Ishikawa (cell line): ENCODE results near the gene C15orf61.

ENCODE experiments used
- CEBPB ChIP-seq: IDR thresholded peaks from 2 replicates; pipeline ENCODE4 v1.6.1; 2012
- CREB1 ChIP-seq: IDR thresholded peaks from 2 replicates; pipeline ENCODE4 v1.6.1; 2012; ENCODE audit warnings: low read depth
- EGR1 ChIP-seq: IDR thresholded peaks from 2 replicates; pipeline ENCODE4 v1.6.1; 2012
- EP300 ChIP-seq: IDR thresholded peaks from 2 replicates; pipeline ENCODE4 v1.6.1; 2012; ENCODE audit warnings: borderline replicate concordance
- FOXM1 ChIP-seq: IDR thresholded peaks from 2 replicates; pipeline ENCODE4 v1.6.1; 2012; ENCODE audit warnings: low read depth, borderline replicate concordance
- MAX ChIP-seq: IDR thresholded peaks from 2 replicates; pipeline ENCODE4 v1.6.1; 2012
- NFIC ChIP-seq: IDR thresholded peaks from 2 replicates; pipeline ENCODE4 v1.6.1; 2012
- RAD21 ChIP-seq: IDR thresholded peaks from 2 replicates; pipeline ENCODE4 v1.6.1; 2012; ENCODE audit warnings: low read depth
- REST ChIP-seq: IDR thresholded peaks from 2 replicates; pipeline ENCODE4 v1.6.1; 2012; ENCODE audit warnings: low read depth, mild to moderate bottlenecking
- TAF1 ChIP-seq: IDR thresholded peaks from 2 replicates; pipeline ENCODE4 v1.6.1; 2012; ENCODE audit warnings: low read depth, mild to moderate bottlenecking
- TCF12 ChIP-seq: IDR thresholded peaks from 2 replicates; pipeline ENCODE4 v1.6.1; 2012; ENCODE audit warnings: low read depth
- TEAD4 ChIP-seq: IDR thresholded peaks from 2 replicates; pipeline ENCODE4 v1.6.1; 2012
- YY1 ChIP-seq: IDR thresholded peaks from 2 replicates; pipeline ENCODE4 v1.6.1; 2012; ENCODE audit warnings: low read depth
- ZBTB7A ChIP-seq: IDR thresholded peaks from 2 replicates; pipeline ENCODE4 v1.6.1; 2012; ENCODE audit warnings: low read depth
- TF ChIP-seq, protein P1 (sequence below): IDR thresholded peaks from 2 replicates; pipeline ENCODE4 v1.6.1; 2012

Gene C15orf61

GRCh38 chr15:67570875-67571647 lies 50.1 kb downstream of the C15orf61 start:
- TF ChIP-seq TEAD4 (no peak), TAF1 (no peak), YY1 (no peak), FOXM1 (no peak), TCF12 (no peak), CREB1 (no peak), RAD21 (no peak), MAX (no peak), EP300 (no peak), CEBPB (no peak), ZBTB7A (no peak), EGR1 (no peak), REST (no peak), NFIC (no peak)
- TF ChIP-seq, protein P1, sequence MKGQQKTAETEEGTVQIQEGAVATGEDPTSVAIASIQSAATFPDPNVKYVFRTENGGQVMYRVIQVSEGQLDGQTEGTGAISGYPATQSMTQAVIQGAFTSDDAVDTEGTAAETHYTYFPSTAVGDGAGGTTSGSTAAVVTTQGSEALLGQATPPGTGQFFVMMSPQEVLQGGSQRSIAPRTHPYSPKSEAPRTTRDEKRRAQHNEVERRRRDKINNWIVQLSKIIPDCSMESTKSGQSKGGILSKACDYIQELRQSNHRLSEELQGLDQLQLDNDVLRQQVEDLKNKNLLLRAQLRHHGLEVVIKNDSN, result no peak

DNA sequence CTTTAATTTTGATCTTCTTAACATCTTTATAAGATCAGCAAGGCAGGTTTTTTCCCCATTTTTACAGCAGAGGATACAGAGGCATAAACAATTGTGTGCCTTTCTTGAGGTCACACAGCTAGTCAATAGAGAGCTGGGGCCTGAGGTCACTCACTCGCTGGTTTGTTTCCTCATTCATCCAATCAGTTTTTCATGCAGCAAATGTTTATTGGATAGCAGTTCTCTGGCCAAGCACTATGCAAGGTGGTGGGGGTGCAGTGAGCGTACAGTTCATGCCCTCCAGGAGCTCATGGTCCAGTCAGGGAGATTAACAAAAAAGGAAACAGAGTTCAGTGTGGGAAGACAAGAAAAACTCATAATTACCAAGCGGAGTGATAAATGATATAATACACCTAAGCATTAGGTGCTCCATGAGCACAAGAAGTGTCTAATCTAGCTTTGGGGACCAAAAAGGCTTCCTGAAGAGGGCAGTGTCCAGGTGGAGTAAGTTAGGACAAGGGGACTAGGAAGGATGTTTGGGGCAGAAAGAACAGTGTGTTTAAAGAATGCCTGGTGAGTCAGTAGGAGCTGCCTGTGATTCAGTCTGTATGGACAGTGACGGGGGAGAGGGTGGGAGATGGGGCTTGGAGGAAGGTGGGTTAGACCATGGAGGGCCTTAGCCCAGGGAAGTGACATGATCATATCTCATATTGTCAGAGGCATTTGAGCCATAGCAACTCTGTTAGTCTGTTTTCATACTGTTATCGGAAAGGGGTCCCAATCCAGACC lies 50.9 kb downstream of the C15orf61 start:
- TF ChIP-seq YY1, result no peak
- no peak for TF ChIP-seq EP300
- no peak for TF ChIP-seq CEBPB
- no peak for TF ChIP-seq TEAD4
- TF ChIP-seq REST, result no peak
- TF ChIP-seq NFIC, result no peak
- TF ChIP-seq ZBTB7A, result no peak
- TF ChIP-seq, protein P1, result no peak
- TF ChIP-seq CREB1, result no peak
- no peak for TF ChIP-seq RAD21
- no peak for TF ChIP-seq TCF12

DNA sequence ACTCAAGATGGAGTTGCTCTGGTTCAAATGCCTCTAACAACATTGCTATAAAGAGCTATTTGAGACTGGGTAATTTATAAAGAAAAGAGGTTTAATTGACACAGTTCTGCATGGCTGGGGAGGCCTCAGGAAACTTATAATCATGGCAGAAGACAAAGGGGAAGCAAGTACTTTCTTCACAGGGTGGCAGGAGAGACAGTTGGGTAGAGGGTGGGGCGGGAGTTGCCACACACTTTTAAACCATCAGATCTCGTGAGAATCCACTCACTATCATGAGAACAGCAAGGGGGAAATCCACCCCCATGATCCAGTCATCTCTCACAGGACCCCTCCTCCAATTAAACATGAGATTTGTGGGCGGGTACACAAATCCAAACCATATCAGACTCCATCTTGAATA lies 52.3 kb downstream of the C15orf61 start:
- TF ChIP-seq RAD21 (no peak), NFIC (no peak)

DNA sequence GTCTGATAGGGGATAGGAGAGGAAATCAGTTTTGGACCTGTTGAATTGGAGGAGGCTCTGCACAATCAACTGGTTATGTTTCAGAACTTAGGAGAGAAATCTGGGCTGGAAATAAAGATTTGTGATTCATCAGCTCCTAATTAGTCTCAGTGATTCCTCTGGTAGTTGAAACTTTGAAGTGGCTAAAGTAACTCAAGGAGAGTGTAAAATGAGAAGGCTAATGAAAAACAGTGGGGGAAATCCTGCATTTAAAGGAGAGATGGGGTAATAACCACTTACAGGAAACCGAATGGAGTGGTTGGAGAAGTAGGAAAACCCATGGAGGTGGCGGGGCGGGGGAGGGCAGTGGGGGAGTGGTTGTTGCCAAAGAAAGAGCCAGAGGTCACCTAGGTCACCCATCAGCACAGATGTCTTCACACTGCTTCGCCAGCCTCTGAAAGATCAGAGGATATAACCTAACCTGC lies 54.1 kb downstream of the C15orf61 start:
- TF ChIP-seq CREB1 (no peak), FOXM1 (no peak), TAF1 (no peak), ZBTB7A (no peak), TCF12 (no peak)

GRCh38 chr15:67578020-67578600 lies 57.2 kb downstream of the C15orf61 start:
- no peak for TF ChIP-seq TAF1
- no peak for TF ChIP-seq TCF12
- TF ChIP-seq, protein P1, result no peak
- no peak for TF ChIP-seq MAX
- TF ChIP-seq REST, result no peak
- no peak for TF ChIP-seq TEAD4
